HG03342 (cell line): Measurements from ENCODE around the gene AHSG.
"Not testable (repeated sequence)": the region's sequence is repeated elsewhere in the genome, so short reads cannot be mapped to it uniquely, and the experiment has no call there.

Source experiments
- ATAC-seq: cut with Tn5 transposase; IDR thresholded peaks from one replicate; pipeline ENCODE4 v1.9.1; 2021; ENCODE audit warnings: mild to moderate bottlenecking, moderate library complexity; ENCODE audit not compliant: unreplicated experiment

The AHSG gene

GRCh38 chr3:186612721-186613636 lies at the start of gene AHSG:
TSS of gene AHSG (plus strand) at chr3:186613060. CDS start at chr3:186613142, 82 bp downstream.
- no peak for ATAC-seq

- ATAC-seq: no peak
Measured at GRCh38 chr3:186564586-186564985, 48.3 kb upstream of the AHSG start.

GRCh38 chr3:186566772-186567071 lies 46.1 kb upstream of the AHSG start:
- no peak for ATAC-seq

GRCh38 chr3:186567072-186567921 lies 45.6 kb upstream of the AHSG start, which contains the start of gene TBCCD1:
TSS of gene TBCCD1 (minus strand) at chr3:186567339. CDS start at chr3:186564329, 3,010 bp downstream.
- peak; percentile 37 for ATAC-seq

GRCh38 chr3:186569361-186569760 lies 43.5 kb upstream of the AHSG start:
- ATAC-seq: not testable (repeated sequence)

- ATAC-seq: no peak
Measured at GRCh38 chr3:186569779-186570095, 43.1 kb upstream of the AHSG start.

GRCh38 chr3:186570096-186570940 lies 42.5 kb upstream of the AHSG start, which contains the start of gene DNAJB11:
TSS of gene DNAJB11 (plus strand) at chr3:186570720. CDS start at chr3:186570898, 178 bp downstream.
- ATAC-seq: peak; percentile 82

- ATAC-seq: no peak
Measured at GRCh38 chr3:186570941-186571643, 41.8 kb upstream of the AHSG start.

GRCh38 chr3:186571644-186572013 lies 41.2 kb upstream of the AHSG start:
- ATAC-seq: no peak

- no peak for ATAC-seq
Measured at GRCh38 chr3:186577521-186577920, 35.3 kb upstream of the AHSG start.

GRCh38 chr3:186580785-186581184 lies 32.1 kb upstream of the AHSG start:
- no peak for ATAC-seq

- no peak for ATAC-seq
Measured at GRCh38 chr3:186582541-186582940, 30.3 kb upstream of the AHSG start.

GRCh38 chr3:186583831-186584230 lies 29.0 kb upstream of the AHSG start:
- no peak for ATAC-seq

GRCh38 chr3:186586245-186586644 lies 26.6 kb upstream of the AHSG start:
- ATAC-seq: not testable (repeated sequence)

- no peak for ATAC-seq
Measured at GRCh38 chr3:186587183-186587582, 25.7 kb upstream of the AHSG start.

GRCh38 chr3:186588632-186589031 lies 24.2 kb upstream of the AHSG start:
- no peak for ATAC-seq

GRCh38 chr3:186589121-186589520 lies 23.7 kb upstream of the AHSG start:
- no peak for ATAC-seq

GRCh38 chr3:186589856-186590579 lies 22.8 kb upstream of the AHSG start:
- no peak for ATAC-seq

- no peak for ATAC-seq
Measured at GRCh38 chr3:186590580-186591295, 22.1 kb upstream of the AHSG start.
